OCI-M2 (cell line): Measurements from ENCODE around the gene MAPK10.
"Not testable (repeated sequence)": the region's sequence is repeated elsewhere in the genome, so short reads cannot be mapped to it uniquely, and the experiment has no call there.

Experiments
- DNase-seq: peaks from one replicate; lab custom pipeline; 2025; ENCODE audit not compliant: unreplicated experiment; lab: John Stamatoyannopoulos, UW

MAPK10 gene

GRCh38 chr4:86344127-86344526, 15.7 kb downstream of the MAPK10 start:
- no peak for DNase-seq

GRCh38 chr4:86338989-86339388, 20.9 kb downstream of the MAPK10 start:
- DNase-seq: no peak

- no peak for DNase-seq
These were observed 21.3 kb downstream of the MAPK10 start for GRCh38 chr4:86338521-86338920.

- DNase-seq: no peak
These were observed 25.7 kb downstream of the MAPK10 start for GRCh38 chr4:86334020-86334750.

GRCh38 chr4:86333236-86333635, 26.6 kb downstream of the MAPK10 start:
- no peak for DNase-seq

GRCh38 chr4:86330961-86331742, 28.7 kb downstream of the MAPK10 start:
- DNase-seq: no peak

- not testable (repeated sequence) for DNase-seq
These were observed 29.4 kb downstream of the MAPK10 start for GRCh38 chr4:86330411-86330810.

GRCh38 chr4:86329431-86329830, 30.4 kb downstream of the MAPK10 start:
- DNase-seq: no peak

GRCh38 chr4:86326400-86326799, 33.5 kb downstream of the MAPK10 start:
- no peak for DNase-seq

- DNase-seq: no peak
These were observed 40.5 kb downstream of the MAPK10 start for GRCh38 chr4:86319390-86319789.

GRCh38 chr4:86315579-86315978, 44.3 kb downstream of the MAPK10 start:
- DNase-seq: no peak

GRCh38 chr4:86313656-86314055, 46.2 kb downstream of the MAPK10 start:
- no peak for DNase-seq

GRCh38 chr4:86307432-86307831, 52.4 kb downstream of the MAPK10 start:
- no peak for DNase-seq

- no peak for DNase-seq
These were observed 53.0 kb downstream of the MAPK10 start for GRCh38 chr4:86306816-86307215.

- no peak for DNase-seq
These were observed 57.0 kb downstream of the MAPK10 start for GRCh38 chr4:86302830-86303229.

GRCh38 chr4:86302251-86302650, 57.6 kb downstream of the MAPK10 start:
- no peak for DNase-seq

- DNase-seq: no peak
These were observed 59.3 kb downstream of the MAPK10 start for GRCh38 chr4:86300516-86300915.

GRCh38 chr4:86296865-86297264, 63.0 kb downstream of the MAPK10 start:
- no peak for DNase-seq

GRCh38 chr4:86294883-86295282, 65.0 kb downstream of the MAPK10 start:
- no peak for DNase-seq

GRCh38 chr4:86291180-86291579, 68.7 kb downstream of the MAPK10 start:
- DNase-seq: no peak

GRCh38 chr4:86286726-86287125, 73.1 kb downstream of the MAPK10 start:
- DNase-seq: no peak

GRCh38 chr4:86283371-86283770, 76.5 kb downstream of the MAPK10 start:
- DNase-seq: no peak
